Uterus (tissue), 4 donors: ENCODE measurements around the gene CREB3L1. TPM values are rescaled to one million over a fixed set of nuclear protein-coding genes. Genes with fewer than 3 reads are reported as not detected.

Experiments used
- DNase-seq, 2 donors: peaks; one replicate each; pipeline ENCODE4 v3.0.0-alpha.2; 2019 to 2020
- H3K27ac ChIP-seq, 2 donors: fragments of 200-600 bp; sonication (generic); 1 replicate in 1 of 2; 2 replicates in 1 of 2; pipeline ENCODE4 v1.5.1; 2016 to 2018
- H3K27me3 ChIP-seq, 2 donors: fragments of 200-600 bp; sonication (generic); one replicate each; pipeline ENCODE4 v1.5.1; 2018 to 2019; ENCODE audit warnings: control low read depth in 1 of 2
- H3K36me3 ChIP-seq, 2 donors: fragments of 200-600 bp; sonication (generic); one replicate each; pipeline ENCODE4 v1.5.1; 2019; ENCODE audit warnings: control low read depth in 1 of 2
- H3K4me1 ChIP-seq, 2 donors: fragments of 200-600 bp; sonication (generic); one replicate each; pipeline ENCODE4 v1.5.1; 2018 to 2019; ENCODE audit warnings: control low read depth in 1 of 2
- H3K4me3 ChIP-seq, 2 donors: fragments of 200-600 bp; sonication (generic); 1 replicate in 1 of 2; 2 replicates in 1 of 2; pipeline ENCODE4 v1.5.1; 2018 to 2019; ENCODE audit warnings: mild to moderate bottlenecking in 1 of 2
- H3K9me3 ChIP-seq, 2 donors: fragments of 200-600 bp; sonication (generic); one replicate each; pipeline ENCODE4 v1.5.1; 2019; ENCODE audit warnings: control low read depth in 1 of 2
- CTCF ChIP-seq, 4 experiments: fragments of 200-600 bp in 2 of 4; fragments of 450-650 bp in 2 of 4; sonication (generic) in 2 of 4; IDR thresholded peaks; one replicate each; pipeline ENCODE4 v1.5.1; 2016 to 2019; ENCODE audit warnings: antibody characterized with exemption in 4 of 4, mild to moderate bottlenecking in 2 of 4, moderate library complexity in 1 of 4
- POLR2A ChIP-seq, 2 donors: fragments of 450-650 bp; IDR thresholded peaks; one replicate each; pipeline ENCODE4 v1.6.1; 2016; ENCODE audit warnings: antibody characterized with exemption in 2 of 2, mild to moderate bottlenecking in 1 of 2, moderate library complexity in 1 of 2
- intact Hi-C: fragments of 100-400 bp; cut with DNase I; formaldehyde crosslinking; loops from one replicate; pipeline ENCODE4 v1.15.1; 2023; ENCODE audit warnings: low total_unique reads
- total RNA-seq, 4 donors: library from RNA; depleted of rRNA in 3 of 4; stranded (reverse); fragments of >200 nt in 3 of 4; gene quantifications; one replicate each; pipeline versions ENCODE4 v1.1.0 to v1.2.4, GENCODE V29; 2014 to 2023
- donor health status: DM: yes; HTN: yes; CAD: no.

The CREB3L1 gene
- total RNA-seq, 4 donors from 2014 or later: 2.0 to 20.8 (median 14.8) TPM; not detected in 1

- intact Hi-C loops: no loop called here
- no peak overlapping the region for H3K27ac ChIP-seq
These were observed 88.8 kb downstream of the CREB3L1 start for GRCh38 chr11:46366260-46366659.

DNA sequence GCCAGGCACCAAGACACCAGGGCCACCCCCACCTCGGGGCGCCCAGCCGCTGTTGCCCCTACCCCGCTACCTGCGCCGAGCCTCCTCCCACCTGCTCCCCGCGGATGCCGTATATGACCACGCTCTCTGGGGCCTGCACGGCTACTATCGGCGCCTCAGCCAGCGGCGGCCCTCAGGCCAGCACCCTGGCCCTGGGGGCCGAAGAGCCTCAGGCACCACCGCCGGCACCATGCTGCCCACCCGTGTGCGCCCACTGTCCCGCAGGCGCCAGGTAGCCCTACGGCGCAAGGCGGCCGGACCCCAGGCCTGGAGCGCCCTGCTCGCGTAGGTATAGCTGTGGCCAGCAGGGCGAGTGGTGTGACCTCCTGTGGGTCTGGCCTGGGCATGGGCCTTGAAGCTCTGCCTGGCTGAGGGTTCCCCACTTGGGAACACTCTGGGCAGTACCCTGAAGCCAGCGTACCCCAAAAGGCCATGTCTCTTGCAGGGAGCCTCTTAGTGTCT is 89.2 kb downstream of the CREB3L1 start:
- intact Hi-C loops: no loop called here
- Histone ChIP-seq H3K27ac (no peak overlapping the region), H3K36me3 (no peaks in the 10 kb centered on the region), H3K4me3 (no peak overlapping the region), H3K27me3 (no peaks in the 10 kb centered on the region), H3K9me3 (no peaks in the 10 kb centered on the region), H3K4me1 (no peaks in the 10 kb centered on the region)
- DNase-seq: no peak
- no peak for TF ChIP-seq POLR2A (IDR thresholded peaks at IDR 0.05)
- TF ChIP-seq CTCF (IDR thresholded peaks at IDR 0.05): no peak

More at GRCh38 chr11:46366260-46366659, 88.8 kb downstream of the CREB3L1 start:
- DNase-seq: no peak
- no peak overlapping the region for H3K4me3 ChIP-seq
- H3K9me3 ChIP-seq: no peaks in the 10 kb centered on the region
- H3K27me3 ChIP-seq: no peaks in the 10 kb centered on the region
- no peaks in the 10 kb centered on the region for H3K4me1 ChIP-seq
- no peaks in the 10 kb centered on the region for H3K36me3 ChIP-seq
- TF ChIP-seq CTCF (IDR thresholded peaks at IDR 0.05) (no peak), POLR2A (IDR thresholded peaks at IDR 0.05) (no peak)

- Histone ChIP-seq H3K27ac (no peak overlapping the region), H3K27me3 (no peaks in the 10 kb centered on the region), H3K4me1 (no peaks in the 10 kb centered on the region), H3K36me3 (no peaks in the 10 kb centered on the region), H3K4me3 (no peak overlapping the region), H3K9me3 (no peaks in the 10 kb centered on the region)
- DNase-seq: peak; percentile 64 to 72
- intact Hi-C loops: no loop called here
- TF ChIP-seq POLR2A (IDR thresholded peaks at IDR 0.05) (no peak), CTCF (IDR thresholded peaks at IDR 0.05) (peak; percentile 85 to 87 (median 86))
These were observed 89.9 kb downstream of the CREB3L1 start for GRCh38 chr11:46367244-46367915.

DNA sequence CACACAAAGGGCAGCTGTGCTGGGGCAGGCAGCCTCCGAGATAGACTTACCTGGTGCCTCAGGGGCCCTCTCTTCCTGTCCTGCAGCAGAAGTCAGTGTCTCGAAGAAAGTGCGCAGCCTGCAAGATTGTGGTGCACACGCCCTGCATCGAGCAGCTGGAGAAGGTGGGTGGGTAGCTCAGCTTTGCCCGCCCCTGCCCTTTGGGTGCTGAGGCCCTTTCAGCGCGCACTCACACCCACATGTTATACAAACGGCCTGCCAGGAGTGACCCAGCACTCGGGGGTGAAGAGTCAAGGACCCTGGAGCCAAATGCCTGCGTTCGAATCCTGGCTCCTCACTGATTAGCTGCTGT is 90.4 kb downstream of the CREB3L1 start:
- Histone ChIP-seq H3K27ac (no peak overlapping the region), H3K9me3 (no peaks in the 10 kb centered on the region), H3K36me3 (no peaks in the 10 kb centered on the region), H3K4me1 (no peaks in the 10 kb centered on the region), H3K4me3 (no peak overlapping the region), H3K27me3 (no peaks in the 10 kb centered on the region)
- DNase-seq: no peak
- intact Hi-C loops: no loop called here
- TF ChIP-seq POLR2A (IDR thresholded peaks at IDR 0.05) (no peak), CTCF (IDR thresholded peaks at IDR 0.05) (no peak)

- H3K4me3 ChIP-seq: no peak overlapping the region
- no peaks in the 10 kb centered on the region for H3K4me1 ChIP-seq
- H3K27ac ChIP-seq: no peak overlapping the region
- no peaks in the 10 kb centered on the region for H3K27me3 ChIP-seq
- H3K36me3 ChIP-seq: no peaks in the 10 kb centered on the region
- TF ChIP-seq POLR2A (IDR thresholded peaks at IDR 0.05) (no peak), CTCF (IDR thresholded peaks at IDR 0.05) (peak; percentile 57 to 77 (median 65))
- intact Hi-C loops: no loop called here
- DNase-seq: peak; percentile 49 to 55
- H3K9me3 ChIP-seq: no peaks in the 10 kb centered on the region
These were observed 92.1 kb downstream of the CREB3L1 start for GRCh38 chr11:46369458-46370152.
